ENCODE results near the gene C10orf53. TPM values are rescaled to one million over a fixed set of nuclear protein-coding genes. Genes with fewer than 3 reads are reported as not detected.
"Not testable (repeated sequence)": the region's sequence is repeated elsewhere in the genome, so short reads cannot be mapped to it uniquely, and the experiment has no call there.

The C10orf53 gene
- polyA plus RNA-seq, 1 of the 3 experiments (the other 2 are of a cell fraction), result not detected

GRCh38 chr10:49713266-49713665, 33.8 kb downstream of the C10orf53 start:
- ChIA-PET POLR2A (no interaction called here), CTCF (interaction anchor here (1.6 kb wide), 1 partner anchor 21 kb away, joined by 4 read pairs; no protein-coding TSS in a partner anchor)
- H3K4me2 ChIP-seq, result no peak overlapping the region
- no peaks in the 10 kb centered on the region for H4K20me1 ChIP-seq (ENCODE audit: insufficient read depth)
- no peak overlapping the region for H3K9ac ChIP-seq
- H2AFZ ChIP-seq (ENCODE audit: low read depth), result no peak overlapping the region
- DNase-seq, result no peak
- H3K9me2 ChIP-seq, result no peaks in the 10 kb centered on the region
- WGBS (ENCODE audit: low lambda C conversion rate), result 43% methylated on average over 4 of the region's 5 CpGs
- H3K27me3 ChIP-seq (ENCODE audit: insufficient read depth), result no peaks in the 10 kb centered on the region
- H3K9me3 ChIP-seq, result no peaks in the 10 kb centered on the region
- no peaks in the 10 kb centered on the region for H3K36me3 ChIP-seq (replicated peaks in 1 of 2; ENCODE audit: control insufficient read depth in 1 of 2, insufficient read depth in 2 of 2, low read length in 1 of 2)
- H3K4me1 ChIP-seq (ENCODE audit: control insufficient read depth in 1 of 2, insufficient read depth in 2 of 2, low read depth in 1 of 2, low read length in 1 of 2), result no peaks in the 10 kb centered on the region; a peak in 1 of 4 replicates
- no peaks in the 10 kb centered on the region for H3F3A ChIP-seq (replicated peaks; ENCODE audit: insufficient read depth)
- H3K79me2 ChIP-seq (ENCODE audit: insufficient read depth), result no peaks in the 10 kb centered on the region
- TF ChIP-seq RXRA (IDR thresholded peaks at IDR 0.05; ENCODE audit: borderline replicate concordance, low read depth) (no peak), EZH2phosphoT487 (IDR thresholded peaks at IDR 0.05; ENCODE audit: borderline replicate concordance, low read depth) (no peak), TCF12 (IDR thresholded peaks at IDR 0.05) (no peak), IRF3 (IDR thresholded peaks at IDR 0.05; ENCODE audit: low read depth, low read length) (no peak), JUND (IDR thresholded peaks at IDR 0.05) (no peak), NRF1 (IDR thresholded peaks at IDR 0.05; ENCODE audit: low read depth, low read length) (no peak), PBX3 (IDR thresholded peaks at IDR 0.05) (no peak)
- no peak overlapping the region for H3K27ac ChIP-seq (ENCODE audit: low read depth in 2 of 2, low read length in 1 of 2)
- H3K4me3 ChIP-seq (ENCODE audit: low read depth in 2 of 2, low read length in 1 of 2), result no peak overlapping the region

GRCh38 chr10:49715157-49715556, 35.7 kb downstream of the C10orf53 start:
- H4K20me1 ChIP-seq (ENCODE audit: insufficient read depth); H3K27me3 ChIP-seq (ENCODE audit: insufficient read depth); H3F3A ChIP-seq (replicated peaks; ENCODE audit: insufficient read depth); CTCF ChIA-PET; H3K9me3 ChIP-seq; H3K4me2 ChIP-seq; H3K36me3 ChIP-seq (replicated peaks in 1 of 2; ENCODE audit: control insufficient read depth in 1 of 2, insufficient read depth in 2 of 2, low read length in 1 of 2); H3K27ac ChIP-seq (ENCODE audit: low read depth in 2 of 2, low read length in 1 of 2); H3K4me3 ChIP-seq (ENCODE audit: low read depth in 2 of 2, low read length in 1 of 2); DNase-seq; H3K4me1 ChIP-seq (ENCODE audit: control insufficient read depth in 1 of 2, insufficient read depth in 2 of 2, low read depth in 1 of 2, low read length in 1 of 2); H3K79me2 ChIP-seq (ENCODE audit: insufficient read depth); H3K9me2 ChIP-seq; H2AFZ ChIP-seq (ENCODE audit: low read depth); H3K9ac ChIP-seq; POLR2A ChIA-PET: not testable (repeated sequence)
- WGBS (ENCODE audit: low lambda C conversion rate), result 26% methylated on average over 4 of the region's 7 CpGs

GRCh38 chr10:49726593-49726992, 47.1 kb downstream of the C10orf53 start:
- H3K79me2 ChIP-seq (ENCODE audit: insufficient read depth), result no peaks in the 10 kb centered on the region
- no peaks in the 10 kb centered on the region for H4K20me1 ChIP-seq (ENCODE audit: insufficient read depth)
- no peaks in the 10 kb centered on the region for H3K9me2 ChIP-seq
- H3F3A ChIP-seq (replicated peaks; ENCODE audit: insufficient read depth), result no peaks in the 10 kb centered on the region
- WGBS (ENCODE audit: low lambda C conversion rate), result 15% methylated on average over 2 of the region's 2 CpGs
- H3K4me3 ChIP-seq (ENCODE audit: low read depth in 2 of 2, low read length in 1 of 2), result no peak overlapping the region
- ChIA-PET CTCF (interaction anchor here (1.0 kb wide), 1 partner anchor 15 kb away, joined by 3 read pairs; no protein-coding TSS in a partner anchor), POLR2A (no interaction called here)
- H3K27ac ChIP-seq (ENCODE audit: low read depth in 2 of 2, low read length in 1 of 2), result no peak overlapping the region
- DNase-seq, result no peak
- H3K9ac ChIP-seq, result no peak overlapping the region
- no peaks in the 10 kb centered on the region for H3K36me3 ChIP-seq (replicated peaks in 1 of 2; ENCODE audit: control insufficient read depth in 1 of 2, insufficient read depth in 2 of 2, low read length in 1 of 2)
- no peaks in the 10 kb centered on the region for H3K4me1 ChIP-seq (ENCODE audit: control insufficient read depth in 1 of 2, insufficient read depth in 2 of 2, low read depth in 1 of 2, low read length in 1 of 2)
- no peaks in the 10 kb centered on the region for H3K9me3 ChIP-seq
- H2AFZ ChIP-seq (ENCODE audit: low read depth), result no peak overlapping the region
- H3K4me2 ChIP-seq, result no peak overlapping the region
- TF ChIP-seq EZH2phosphoT487 (IDR thresholded peaks at IDR 0.05; ENCODE audit: borderline replicate concordance, low read depth) (no peak), REST (IDR thresholded peaks at IDR 0.05; ENCODE audit: low read depth, low read length) (no peak), IRF3 (IDR thresholded peaks at IDR 0.05; ENCODE audit: low read depth, low read length) (no peak), EP300 (IDR thresholded peaks at IDR 0.05; ENCODE audit: borderline replicate concordance in 1 of 2, low read depth in 1 of 2, low read length in 1 of 2) (no peak), GABPA (IDR thresholded peaks at IDR 0.05; ENCODE audit: low read depth) (no peak), JUND (IDR thresholded peaks at IDR 0.05) (no peak)
- no peaks in the 10 kb centered on the region for H3K27me3 ChIP-seq (ENCODE audit: insufficient read depth)
